Measurements from ENCODE around the gene TRIM47. TPM values are rescaled to one million over a fixed set of nuclear protein-coding genes. Genes with fewer than 3 reads are reported as not detected.
A peak's percentile ranks its signal among the peaks of the same experiment; 100 is the strongest.

The TRIM47 gene
- total and polyA plus RNA-seq, 2 of the 13 experiments (the other 11 are each of a cell fraction or from before 2014, with no cell fraction given), result 33.5 to 82.0 TPM

DNA sequence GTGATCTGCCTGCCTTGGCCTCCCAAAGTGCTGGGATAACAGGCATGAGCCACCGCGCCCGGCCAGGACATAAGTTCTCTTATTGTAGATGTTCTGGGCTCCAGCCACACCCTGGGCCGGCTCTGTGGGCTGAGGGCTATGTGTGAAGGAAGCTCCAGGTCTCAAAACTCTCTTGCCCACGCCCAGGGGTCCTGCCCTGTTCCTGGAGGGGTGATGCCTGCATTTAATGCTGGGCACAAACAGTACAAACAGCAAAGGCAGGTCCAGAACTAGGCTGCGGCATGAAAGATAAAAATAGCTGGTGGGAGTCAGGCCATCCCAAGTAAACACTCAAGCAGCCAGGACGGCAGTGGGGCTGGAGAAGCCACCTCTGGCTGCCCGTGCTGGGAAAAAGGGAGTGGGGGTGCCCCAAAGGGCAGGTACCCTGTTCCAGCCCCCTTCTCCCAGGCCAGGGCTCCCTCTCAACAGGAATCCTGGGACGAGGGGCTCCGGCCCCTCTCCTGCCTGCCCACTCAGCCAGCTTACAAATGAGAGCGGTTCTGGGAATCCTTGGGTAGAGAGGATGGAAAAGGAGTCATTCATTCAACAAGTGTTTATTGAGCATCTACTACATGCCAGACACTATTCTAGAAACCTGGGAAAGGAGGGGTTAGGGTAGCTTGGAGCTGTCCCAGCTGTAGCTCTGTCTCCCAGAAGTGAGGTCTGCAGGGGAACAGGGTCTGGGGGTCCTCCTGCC, 4.6 kb downstream of the TRIM47 start (continued):
- no peak for TF ChIP-seq TAF15 (IDR thresholded peaks at IDR 0.05; ENCODE audit: low read depth, low read length, poor library complexity, severe bottlenecking)
- no peak for TF ChIP-seq ZBTB1 (CRISPR knock-in tag; IDR thresholded peaks at IDR 0.05; ENCODE audit: borderline replicate concordance)
- TF ChIP-seq, protein P1, sequence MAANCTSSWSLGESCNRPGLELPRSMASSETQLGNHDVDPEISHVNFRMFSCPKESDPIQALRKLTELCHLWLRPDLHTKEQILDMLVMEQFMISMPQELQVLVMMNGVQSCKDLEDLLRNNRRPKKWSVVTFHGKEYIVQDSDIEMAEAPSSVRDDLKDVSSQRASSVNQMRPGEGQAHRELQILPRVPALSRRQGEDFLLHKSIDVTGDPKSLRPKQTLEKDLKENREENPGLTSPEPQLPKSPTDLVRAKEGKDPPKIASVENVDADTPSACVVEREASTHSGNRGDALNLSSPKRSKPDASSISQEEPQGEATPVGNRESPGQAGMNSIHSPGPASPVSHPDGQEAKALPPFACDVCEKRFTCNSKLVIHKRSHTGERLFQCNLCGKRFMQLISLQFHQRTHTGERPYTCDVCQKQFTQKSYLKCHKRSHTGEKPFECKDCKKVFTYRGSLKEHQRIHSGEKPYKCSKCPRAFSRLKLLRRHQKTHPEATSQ (CRISPR knock-in tag; IDR thresholded peaks at IDR 0.05; ENCODE audit: borderline replicate concordance), result no peak
- no peak for TF ChIP-seq MBNL3 (CRISPR knock-in tag; conservative IDR thresholded peaks at IDR 0.05)
- no peak for TF ChIP-seq ZSCAN30 (CRISPR knock-in tag; IDR thresholded peaks at IDR 0.05)
- TF ChIP-seq ZC3H13 (CRISPR knock-in tag; IDR thresholded peaks at IDR 0.05), result peak; percentile 87
- TF ChIP-seq MEIS2 (CRISPR knock-in tag; IDR thresholded peaks at IDR 0.05), result no peak
- TF ChIP-seq, protein P2, sequence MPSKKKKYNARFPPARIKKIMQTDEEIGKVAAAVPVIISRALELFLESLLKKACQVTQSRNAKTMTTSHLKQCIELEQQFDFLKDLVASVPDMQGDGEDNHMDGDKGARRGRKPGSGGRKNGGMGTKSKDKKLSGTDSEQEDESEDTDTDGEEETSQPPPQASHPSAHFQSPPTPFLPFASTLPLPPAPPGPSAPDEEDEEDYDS (CRISPR knock-in tag; IDR thresholded peaks at IDR 0.05), result no peak
- TF ChIP-seq, protein P3, sequence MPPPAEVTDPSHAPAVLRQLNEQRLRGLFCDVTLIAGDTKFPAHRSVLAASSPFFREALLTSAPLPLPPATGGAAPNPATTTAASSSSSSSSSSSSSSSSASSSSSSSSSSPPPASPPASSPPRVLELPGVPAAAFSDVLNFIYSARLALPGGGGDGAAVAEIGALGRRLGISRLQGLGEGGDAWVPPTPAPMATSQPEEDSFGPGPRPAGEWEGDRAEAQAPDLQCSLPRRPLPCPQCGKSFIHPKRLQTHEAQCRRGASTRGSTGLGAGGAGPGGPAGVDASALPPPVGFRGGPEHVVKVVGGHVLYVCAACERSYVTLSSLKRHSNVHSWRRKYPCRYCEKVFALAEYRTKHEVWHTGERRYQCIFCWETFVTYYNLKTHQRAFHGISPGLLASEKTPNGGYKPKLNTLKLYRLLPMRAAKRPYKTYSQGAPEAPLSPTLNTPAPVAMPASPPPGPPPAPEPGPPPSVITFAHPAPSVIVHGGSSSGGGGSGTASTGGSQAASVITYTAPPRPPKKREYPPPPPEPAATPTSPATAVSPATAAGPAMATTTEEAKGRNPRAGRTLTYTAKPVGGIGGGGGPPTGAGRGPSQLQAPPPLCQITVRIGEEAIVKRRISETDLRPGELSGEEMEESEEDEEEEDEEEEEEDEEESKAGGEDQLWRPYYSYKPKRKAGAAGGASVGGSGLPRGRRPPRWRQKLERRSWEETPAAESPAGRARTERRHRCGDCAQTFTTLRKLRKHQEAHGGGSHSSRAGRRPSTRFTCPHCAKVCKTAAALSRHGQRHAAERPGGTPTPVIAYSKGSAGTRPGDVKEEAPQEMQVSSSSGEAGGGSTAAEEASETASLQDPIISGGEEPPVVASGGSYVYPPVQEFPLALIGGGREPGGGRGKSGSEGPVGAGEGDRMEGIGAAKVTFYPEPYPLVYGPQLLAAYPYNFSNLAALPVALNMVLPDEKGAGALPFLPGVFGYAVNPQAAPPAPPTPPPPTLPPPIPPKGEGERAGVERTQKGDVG (CRISPR knock-in tag; IDR thresholded peaks at IDR 0.05; ENCODE audit: borderline replicate concordance), result no peak
- TF ChIP-seq, protein P4, sequence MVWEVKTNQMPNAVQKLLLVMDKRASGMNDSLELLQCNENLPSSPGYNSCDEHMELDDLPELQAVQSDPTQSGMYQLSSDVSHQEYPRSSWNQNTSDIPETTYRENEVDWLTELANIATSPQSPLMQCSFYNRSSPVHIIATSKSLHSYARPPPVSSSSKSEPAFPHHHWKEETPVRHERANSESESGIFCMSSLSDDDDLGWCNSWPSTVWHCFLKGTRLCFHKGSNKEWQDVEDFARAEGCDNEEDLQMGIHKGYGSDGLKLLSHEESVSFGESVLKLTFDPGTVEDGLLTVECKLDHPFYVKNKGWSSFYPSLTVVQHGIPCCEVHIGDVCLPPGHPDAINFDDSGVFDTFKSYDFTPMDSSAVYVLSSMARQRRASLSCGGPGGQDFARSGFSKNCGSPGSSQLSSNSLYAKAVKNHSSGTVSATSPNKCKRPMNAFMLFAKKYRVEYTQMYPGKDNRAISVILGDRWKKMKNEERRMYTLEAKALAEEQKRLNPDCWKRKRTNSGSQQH (CRISPR knock-in tag; IDR thresholded peaks at IDR 0.05; ENCODE audit: low read depth), result no peak
- TF ChIP-seq SNAI1 (CRISPR knock-in tag; IDR thresholded peaks at IDR 0.05; ENCODE audit: borderline replicate concordance), result no peak
- no peak for TF ChIP-seq MBD4 (IDR thresholded peaks at IDR 0.05; ENCODE audit: borderline replicate concordance, low read length)
- TF ChIP-seq NFIB (CRISPR knock-in tag; IDR thresholded peaks at IDR 0.05; ENCODE audit: borderline replicate concordance), result 0 out of 2 replicates have a peak, but pooled peaks have one; percentile 36
- TF ChIP-seq ZNF788 (CRISPR knock-in tag; IDR thresholded peaks at IDR 0.05; ENCODE audit: borderline replicate concordance), result no peak
- TF ChIP-seq SSRP1 (CRISPR knock-in tag; IDR thresholded peaks at IDR 0.05), result 0 out of 2 replicates have a peak, but pooled peaks have one; percentile 30
- TF ChIP-seq MATR3 (CRISPR knock-in tag; IDR thresholded peaks at IDR 0.05), result no peak
- TF ChIP-seq SMYD3 (CRISPR knock-in tag; IDR thresholded peaks at IDR 0.05), result no peak
- TF ChIP-seq ZNF546 (CRISPR knock-in tag; conservative IDR thresholded peaks at IDR 0.05), result no peak
- TF ChIP-seq ZNF33A (CRISPR knock-in tag; IDR thresholded peaks at IDR 0.05; ENCODE audit: borderline replicate concordance), result no peak
- TF ChIP-seq ZNF282 (IDR thresholded peaks at IDR 0.05; ENCODE audit: partially characterized antibody), result no peak

All from HepG2 (cell line).